Spinal cord (tissue), 10 donors: Measurements from ENCODE around the gene MYO1D. TPM values are rescaled to one million over a fixed set of nuclear protein-coding genes. Genes with fewer than 3 reads are reported as not detected.

Source experiments
- DNase-seq, 6 donors: peaks; one replicate each; pipeline versions ENCODE4 v3.0.0 to v3.0.0-alpha.2; 2013 to 2015; ENCODE audit warnings: low spot score in 6 of 6, low read depth in 4 of 6
- H3K27ac ChIP-seq: one replicate; pipeline ENCODE4 v1.5.1; 2013; ENCODE audit warnings: low read depth, low read length, control low read depth
- H3K27me3 ChIP-seq: one replicate; pipeline ENCODE4 v1.6.1; 2013; ENCODE audit warnings: low read length; ENCODE audit not compliant: control insufficient read depth, insufficient read depth
- H3K36me3 ChIP-seq: one replicate; pipeline ENCODE4 v1.6.1; 2013; ENCODE audit warnings: low read length; ENCODE audit not compliant: control insufficient read depth, insufficient read depth
- H3K4me1 ChIP-seq: one replicate; pipeline ENCODE4 v1.6.1; 2013; ENCODE audit warnings: low read length; ENCODE audit not compliant: control insufficient read depth, insufficient read depth
- H3K4me3 ChIP-seq: one replicate; pipeline ENCODE4 v1.5.1; 2013; ENCODE audit warnings: low read depth, low read length, control low read depth
- H3K9me3 ChIP-seq: one replicate; pipeline ENCODE4 v1.6.1; 2013; ENCODE audit warnings: low read length; ENCODE audit not compliant: control insufficient read depth, insufficient read depth
- WGBS: methylation state at CpG from one replicate; pipeline ENCODE4 v1.1.5; 2013; ENCODE audit warnings: missing lambda C conversion rate; ENCODE audit not compliant: insufficient coverage; 5-methylcytosine and 5-hydroxymethylcytosine counted together
- polyA plus RNA-seq, 2 donors: library from polyadenylated mRNA; unstranded; fragments of 120-200 nt; gene quantifications; one replicate each; pipeline ENCODE4 v1.2.1, GENCODE V29; 2013; ENCODE audit not compliant: insufficient read length in 2 of 2
- total RNA-seq, 2 donors: library from RNA; depleted of rRNA in 1 of 2; stranded (reverse); fragments of 120-200 nt in 1 of 2; fragments of >200 nt in 1 of 2; gene quantifications; one replicate each; pipeline versions ENCODE4 v1.2.3 to v1.2.4, GENCODE V29; 2013 to 2014
- donor health status: healthy.

The MYO1D gene
- total and polyA plus RNA-seq, 4 donors: 5.0 to 29.1 (median 9.2) TPM

DNA sequence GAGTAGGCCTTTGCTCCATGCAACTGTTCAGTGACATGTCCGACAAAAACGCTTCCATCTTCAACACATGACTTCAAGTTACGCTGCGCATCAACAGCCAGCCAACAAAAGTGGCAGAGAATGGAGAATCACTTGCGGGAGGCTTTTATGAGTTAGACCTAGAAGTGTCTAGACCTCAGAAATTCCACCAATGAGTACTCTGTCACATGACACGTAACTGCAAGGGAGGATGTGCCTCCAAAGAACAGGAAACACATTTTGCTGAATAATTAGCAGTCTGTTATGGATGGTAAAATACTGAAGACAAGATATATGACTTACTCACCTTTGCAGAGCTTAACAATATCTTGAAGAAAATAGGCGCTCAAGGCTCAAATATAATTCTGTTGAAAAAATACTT is 62.1 kb downstream of the MYO1D start:
- DNase-seq: no peak
- Histone ChIP-seq H3K27ac (no peak overlapping the region), H3K27me3 (no peaks in the 10 kb centered on the region), H3K4me1 (no peaks in the 10 kb centered on the region), H3K4me3 (no peak overlapping the region), H3K36me3 (no peaks in the 10 kb centered on the region), H3K9me3 (no peaks in the 10 kb centered on the region)
- 71% methylated on average over 5 of the region's 7 CpGs for WGBS

DNA sequence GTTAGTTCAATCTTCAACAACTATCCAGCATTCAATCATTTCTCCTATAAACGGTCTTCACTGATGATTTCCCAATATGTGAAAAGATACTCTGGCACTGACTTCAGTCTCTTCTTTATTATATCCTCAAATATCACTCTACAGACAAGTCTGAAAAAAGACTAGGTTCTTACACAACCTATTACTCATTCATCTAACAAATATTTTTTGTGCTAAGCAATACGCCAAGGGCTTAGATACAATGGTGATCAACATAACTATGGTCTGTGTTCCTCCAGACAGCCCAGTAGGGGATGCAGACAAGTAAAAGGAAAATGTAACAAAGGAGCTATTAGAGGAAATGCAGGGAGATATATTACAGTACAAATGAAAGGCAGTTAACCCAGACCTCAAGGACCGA is 63.9 kb downstream of the MYO1D start:
- H3K27ac ChIP-seq: no peak overlapping the region
- H3K9me3 ChIP-seq: no peaks in the 10 kb centered on the region
- 58% methylated on average over 2 of the region's 3 CpGs for WGBS
- H3K27me3 ChIP-seq: no peaks in the 10 kb centered on the region
- H3K36me3 ChIP-seq: no peaks in the 10 kb centered on the region
- no peak for DNase-seq
- H3K4me1 ChIP-seq: no peaks in the 10 kb centered on the region
- no peak overlapping the region for H3K4me3 ChIP-seq

DNA sequence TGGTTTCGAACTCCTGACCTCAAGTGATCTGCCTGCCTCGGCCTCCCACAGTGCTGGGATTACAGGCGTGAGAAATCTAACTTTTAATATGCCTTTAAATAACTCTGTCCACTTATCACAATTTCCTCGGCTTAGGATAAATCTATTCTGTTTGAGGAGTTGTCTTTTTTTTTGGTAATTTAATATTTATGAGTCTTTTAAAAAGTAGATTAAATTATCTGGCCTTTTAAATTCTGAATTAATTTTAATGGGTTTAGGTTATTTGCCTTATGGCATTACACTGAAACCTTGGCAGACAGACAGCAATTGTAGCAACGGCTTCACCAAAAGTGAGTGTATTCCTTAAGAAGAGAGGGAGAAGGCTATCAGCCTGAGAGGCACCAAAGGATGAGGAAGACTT is 66.2 kb downstream of the MYO1D start:
- no peaks in the 10 kb centered on the region for H3K27me3 ChIP-seq
- no peak for DNase-seq
- no peaks in the 10 kb centered on the region for H3K4me1 ChIP-seq
- H3K4me3 ChIP-seq: no peak overlapping the region
- H3K36me3 ChIP-seq: no peaks in the 10 kb centered on the region
- 86% methylated on average over 1 of the region's 5 CpGs for WGBS
- no peak overlapping the region for H3K27ac ChIP-seq
- no peaks in the 10 kb centered on the region for H3K9me3 ChIP-seq

DNA sequence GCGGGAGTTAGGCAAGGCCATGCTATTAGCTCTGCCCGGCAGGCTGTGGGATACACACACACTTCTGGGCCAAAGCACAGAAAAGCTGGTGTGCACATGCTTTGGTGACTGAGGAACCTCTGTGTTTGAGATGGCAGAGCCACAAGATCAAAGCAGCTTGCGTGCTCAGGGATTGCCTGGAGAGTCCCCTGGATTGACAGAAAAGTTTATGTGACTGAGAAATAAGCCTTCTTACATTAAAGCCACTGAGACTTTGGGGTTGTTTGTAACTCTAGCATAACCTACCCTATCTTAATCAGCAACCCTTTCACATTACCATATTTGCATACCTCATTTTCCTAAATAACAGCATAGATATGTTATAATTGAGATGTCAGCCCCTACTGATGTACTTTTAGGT is 69.3 kb downstream of the MYO1D start:
- no peak overlapping the region for H3K4me3 ChIP-seq
- H3K36me3 ChIP-seq: no peaks in the 10 kb centered on the region
- H3K9me3 ChIP-seq: no peaks in the 10 kb centered on the region
- no peak overlapping the region for H3K27ac ChIP-seq
- H3K4me1 ChIP-seq: no peaks in the 10 kb centered on the region
- no peak for DNase-seq
- WGBS: 86% methylated on average over 2 of the region's 3 CpGs
- H3K27me3 ChIP-seq: no peaks in the 10 kb centered on the region

DNA sequence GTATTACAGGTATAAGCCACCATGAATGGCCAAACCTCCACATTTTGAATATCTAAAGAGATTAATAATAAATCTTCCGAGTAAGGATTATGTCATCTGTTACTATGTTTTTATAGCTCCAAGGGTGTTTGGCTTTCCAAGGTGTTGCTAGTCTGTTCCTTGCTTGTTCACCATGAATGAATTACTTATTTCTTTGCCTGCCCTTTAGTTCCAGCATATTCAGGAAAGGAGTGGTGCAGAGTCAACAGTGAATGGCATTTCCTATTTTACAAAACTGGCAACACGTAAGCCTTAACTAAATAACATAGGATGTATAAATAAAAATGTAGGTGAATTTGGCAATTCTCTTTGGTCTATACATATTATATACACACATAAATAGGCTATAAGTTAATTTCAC is 70.3 kb downstream of the MYO1D start:
- H3K27me3 ChIP-seq: no peaks in the 10 kb centered on the region
- H3K36me3 ChIP-seq: no peaks in the 10 kb centered on the region
- no peaks in the 10 kb centered on the region for H3K4me1 ChIP-seq
- no CpG with 5 or more reads among the region's 2 CpGs for WGBS
- H3K27ac ChIP-seq: no peak overlapping the region
- no peak overlapping the region for H3K4me3 ChIP-seq
- no peak for DNase-seq
- no peaks in the 10 kb centered on the region for H3K9me3 ChIP-seq

DNA sequence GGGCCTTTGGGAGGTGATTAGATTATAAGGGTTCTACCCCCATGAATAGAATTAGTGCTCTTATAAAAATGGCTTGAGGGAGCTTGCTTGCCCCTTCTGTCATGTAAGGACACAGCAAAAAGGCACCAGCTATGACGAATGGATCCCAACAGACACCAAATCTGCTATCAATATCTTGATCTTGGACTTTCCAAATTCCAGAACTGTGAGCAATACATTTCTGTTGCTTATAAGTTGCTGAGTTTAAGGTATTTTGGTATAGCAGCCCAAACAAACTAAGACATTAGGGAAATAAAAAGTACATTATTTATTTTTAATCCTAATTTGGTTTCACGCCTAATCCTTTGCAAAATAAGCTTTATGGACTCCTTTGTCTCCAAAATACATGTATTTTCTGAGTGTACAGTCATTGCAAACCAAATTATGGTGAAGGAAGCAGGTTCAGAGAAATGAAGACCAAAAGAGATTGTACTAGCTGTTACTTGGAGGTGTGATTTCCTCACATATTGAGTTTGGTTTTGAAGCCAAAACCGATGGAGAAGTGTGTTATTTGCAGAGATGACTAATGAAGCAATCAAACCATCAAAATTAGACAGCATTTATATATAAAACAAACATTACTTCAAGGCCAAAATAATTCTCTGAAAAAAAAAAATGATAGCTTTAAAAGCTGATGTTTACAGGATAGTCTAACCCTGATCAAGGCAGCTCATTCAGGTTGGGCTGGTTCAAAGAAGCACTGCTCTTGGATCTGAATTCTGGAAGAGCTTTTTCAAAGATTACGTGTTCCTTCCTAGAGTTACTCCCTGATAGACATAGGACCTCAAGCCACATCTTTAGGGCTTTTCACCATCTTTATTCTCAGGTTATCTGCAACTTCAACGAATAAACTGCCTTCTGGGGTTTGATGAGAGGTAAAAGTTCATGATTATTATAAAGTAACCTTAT is 71.6 kb downstream of the MYO1D start:
- no peak for DNase-seq
- no peak overlapping the region for H3K27ac ChIP-seq
- no peak overlapping the region for H3K4me3 ChIP-seq
- WGBS: no CpG with 5 or more reads among the region's 5 CpGs
- no peaks in the 10 kb centered on the region for H3K36me3 ChIP-seq
- H3K9me3 ChIP-seq: no peaks in the 10 kb centered on the region
- no peaks in the 10 kb centered on the region for H3K4me1 ChIP-seq
- H3K27me3 ChIP-seq: no peaks in the 10 kb centered on the region

DNA sequence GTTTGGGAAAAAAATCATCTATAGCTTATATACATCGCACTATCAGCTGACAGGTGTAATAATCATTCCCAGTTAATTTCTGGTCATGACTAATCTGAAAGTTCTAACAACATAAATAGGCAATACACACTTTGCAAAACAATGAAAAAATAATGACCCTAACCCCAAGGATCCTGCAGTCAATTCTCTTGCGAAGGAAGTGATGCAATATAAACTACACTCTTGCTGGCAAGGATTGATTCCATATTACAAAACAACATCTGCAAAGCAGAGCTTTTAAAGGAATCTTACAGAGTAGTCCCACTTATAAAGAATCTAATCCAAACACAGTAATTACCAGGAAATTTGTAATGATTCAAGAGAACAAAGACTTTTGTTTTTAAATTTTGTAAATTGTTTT is 73.4 kb downstream of the MYO1D start:
- Histone ChIP-seq H3K36me3 (no peaks in the 10 kb centered on the region), H3K4me3 (no peak overlapping the region), H3K27ac (no peak overlapping the region), H3K27me3 (no peaks in the 10 kb centered on the region), H3K9me3 (no peaks in the 10 kb centered on the region), H3K4me1 (no peaks in the 10 kb centered on the region)
- DNase-seq: no peak
- no CpG with 5 or more reads among the region's 2 CpGs for WGBS

DNA sequence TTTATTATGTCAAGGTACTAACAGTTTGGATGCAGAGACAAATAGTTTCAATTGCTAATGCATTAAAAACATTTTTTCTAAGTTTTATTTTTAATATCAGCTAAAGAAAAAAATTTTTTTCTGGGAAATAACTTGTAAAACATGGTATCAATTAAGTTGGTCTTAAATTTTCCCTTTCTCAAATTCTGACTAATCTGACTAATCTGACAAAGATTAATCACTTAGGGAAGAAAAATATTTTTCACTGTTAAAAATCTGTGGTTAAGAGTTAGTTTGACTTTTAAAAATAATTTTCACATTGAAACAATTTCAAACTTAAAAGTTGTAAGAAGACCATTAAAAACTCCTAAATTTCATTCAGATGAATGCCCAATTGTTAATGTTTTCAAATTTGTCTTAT is 74.6 kb downstream of the MYO1D start:
- H3K27me3 ChIP-seq: no peaks in the 10 kb centered on the region
- no peak for DNase-seq

DNA sequence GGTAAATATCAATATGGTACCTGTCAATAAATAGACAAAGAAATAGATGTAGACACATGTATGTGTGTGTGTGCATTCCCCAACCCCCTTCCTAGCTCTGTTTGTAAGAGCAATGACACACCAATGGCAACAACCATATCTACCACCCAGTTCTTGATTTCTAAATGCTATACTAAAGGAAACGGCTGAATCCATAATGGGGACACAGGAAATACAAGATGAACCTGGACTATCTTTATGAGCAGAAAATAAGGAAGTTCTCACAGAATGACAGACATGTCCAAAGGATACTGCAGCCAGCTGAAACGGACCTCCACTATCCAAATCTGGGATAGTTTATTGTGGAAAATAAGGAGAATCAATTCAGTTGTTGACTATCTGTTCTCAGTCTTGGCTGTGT is 75.3 kb downstream of the MYO1D start:
- Histone ChIP-seq H3K4me3 (no peak overlapping the region), H3K9me3 (no peaks in the 10 kb centered on the region), H3K4me1 (no peaks in the 10 kb centered on the region), H3K36me3 (no peaks in the 10 kb centered on the region), H3K27me3 (no peaks in the 10 kb centered on the region), H3K27ac (no peak overlapping the region)
- WGBS: 80% methylated on average over 1 of the region's 2 CpGs
- no peak for DNase-seq

More for the DNA sequence above, 74.6 kb downstream of the MYO1D start:
- Histone ChIP-seq H3K27ac (no peak overlapping the region), H3K36me3 (no peaks in the 10 kb centered on the region), H3K4me1 (no peaks in the 10 kb centered on the region), H3K9me3 (no peaks in the 10 kb centered on the region), H3K4me3 (no peak overlapping the region)

DNA sequence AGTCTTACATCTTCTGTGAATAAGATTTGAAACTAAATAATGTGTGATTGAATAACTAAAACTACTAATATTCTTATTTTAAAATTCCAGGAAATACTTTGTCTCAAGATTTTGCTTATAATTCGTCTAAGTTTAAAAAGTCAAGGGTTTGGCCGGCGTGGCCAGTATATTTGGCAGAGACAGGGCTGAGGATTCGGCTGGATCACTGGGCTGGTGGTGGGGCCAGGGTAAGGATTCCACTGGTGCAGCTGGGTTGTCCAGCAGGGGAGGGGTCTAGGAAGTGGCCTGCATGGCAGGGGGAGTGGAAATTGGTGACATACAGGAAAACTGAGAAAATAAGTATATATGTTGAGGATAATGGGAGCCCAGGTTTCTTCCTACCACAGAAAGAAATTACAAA is 75.7 kb downstream of the MYO1D start:
- Histone ChIP-seq H3K4me1 (no peaks in the 10 kb centered on the region), H3K27ac (no peak overlapping the region), H3K36me3 (no peaks in the 10 kb centered on the region), H3K27me3 (no peaks in the 10 kb centered on the region), H3K9me3 (no peaks in the 10 kb centered on the region), H3K4me3 (no peak overlapping the region)
- WGBS: 87% methylated on average over 4 of the region's 4 CpGs
- DNase-seq: no peak
